ENCODE data around the gene ABCA4. TPM values are rescaled to one million over a fixed set of nuclear protein-coding genes. Genes with fewer than 3 reads are reported as not detected.

Gene ABCA4
- total and polyA plus RNA-seq, 2 of the 8 experiments (the other 6 are each of a cell fraction or from before 2014, with no cell fraction given) = 0.06 TPM; not detected in 1

- no peak for TF ChIP-seq RNF2 (IDR thresholded peaks at IDR 0.05; ENCODE audit: borderline replicate concordance, low read depth, low read length, missing control alignments, poor library complexity, severe bottlenecking)
These were observed 36.4 kb downstream of the ABCA4 start (continued) for GRCh38 chr1:94084547-94084946.
